ENCODE results near the gene CACNA2D3.

CACNA2D3 gene

DNA sequence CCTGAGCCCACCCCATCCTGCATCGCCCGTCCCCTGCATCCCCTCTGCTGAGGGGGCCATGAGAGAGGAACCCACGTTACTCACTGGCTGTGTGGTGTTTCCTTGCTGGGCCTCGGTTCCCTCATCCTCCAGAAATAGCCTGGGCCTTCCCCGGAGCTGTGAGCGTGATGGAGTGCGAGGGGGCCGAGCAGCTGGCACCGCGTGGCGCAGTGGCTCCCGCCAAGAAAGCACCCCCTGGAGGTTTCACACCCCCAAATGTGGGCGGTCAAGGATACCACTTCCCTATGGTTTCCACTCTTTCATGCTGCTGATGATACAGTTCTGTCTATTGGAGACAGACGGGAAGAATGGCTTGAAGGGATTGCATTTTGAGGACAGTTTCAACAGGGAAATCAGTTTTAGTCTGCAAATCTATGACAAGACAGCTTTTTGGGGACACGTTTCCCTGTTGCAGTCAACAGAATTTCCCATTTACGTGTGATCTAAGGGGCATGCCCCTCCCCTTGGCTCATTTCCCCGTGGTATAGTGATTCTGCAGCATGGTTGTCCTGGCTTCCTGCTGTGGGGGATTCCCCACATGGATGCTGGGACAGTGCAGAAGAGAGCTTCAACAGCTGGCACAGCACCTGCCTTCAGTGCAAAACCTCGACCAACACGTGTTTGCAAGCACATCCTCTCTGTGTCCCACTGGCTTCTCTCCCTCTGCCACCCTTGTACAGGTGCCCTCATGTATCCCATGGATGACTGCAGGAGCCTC is 428.0 kb downstream of the CACNA2D3 start:
- no peaks in the 10 kb centered on the region for H3K79me1 ChIP-seq (ENCODE audit: low read length)
- no CpG with 5 or more reads among the region's 19 CpGs for WGBS (ENCODE audit: extremely low coverage, insufficient coverage, low lambda C conversion rate)
- H3K18ac ChIP-seq (ENCODE audit: low read length), result no peak overlapping the region
- H2BK15ac ChIP-seq (replicated peaks; ENCODE audit: low read depth), result no peak overlapping the region
- H3K23ac ChIP-seq (ENCODE audit: low read length), result no peak overlapping the region
- no peak overlapping the region for H3K9ac ChIP-seq (ENCODE audit: low read length)
- H4K8ac ChIP-seq (ENCODE audit: low read depth, low read length), result no peak overlapping the region
- no peaks in the 10 kb centered on the region for H3K27me3 ChIP-seq (ENCODE audit: insufficient read depth, low read length, poor library complexity)
- H3K56ac ChIP-seq (ENCODE audit: low read length), result no peak overlapping the region
- no peaks in the 10 kb centered on the region for H3K4me1 ChIP-seq (ENCODE audit: control insufficient read depth, low read depth, low read length)
- H2BK5ac ChIP-seq (ENCODE audit: low read length), result no peak overlapping the region
- H3K4me3 ChIP-seq (ENCODE audit: low read length), result no peak overlapping the region
- H4K5ac ChIP-seq (ENCODE audit: low read length), result no peak overlapping the region
- no peak for DNase-seq
- no peak overlapping the region for H2BK120ac ChIP-seq (ENCODE audit: low read depth, low read length)
- no peaks in the 10 kb centered on the region for H3K36me3 ChIP-seq (ENCODE audit: control insufficient read depth, insufficient read depth, low read length)
- H3K79me2 ChIP-seq (ENCODE audit: control insufficient read depth, insufficient read depth, low read length), result no peaks in the 10 kb centered on the region
- no peak overlapping the region for H3K27ac ChIP-seq (ENCODE audit: low read depth, low read length)
- no peak overlapping the region for H3K4me2 ChIP-seq (ENCODE audit: low read length)
- H3K4ac ChIP-seq (ENCODE audit: low read depth, low read length), result no peak overlapping the region
- H2AK5ac ChIP-seq (ENCODE audit: low read length), result no peak overlapping the region

DNA sequence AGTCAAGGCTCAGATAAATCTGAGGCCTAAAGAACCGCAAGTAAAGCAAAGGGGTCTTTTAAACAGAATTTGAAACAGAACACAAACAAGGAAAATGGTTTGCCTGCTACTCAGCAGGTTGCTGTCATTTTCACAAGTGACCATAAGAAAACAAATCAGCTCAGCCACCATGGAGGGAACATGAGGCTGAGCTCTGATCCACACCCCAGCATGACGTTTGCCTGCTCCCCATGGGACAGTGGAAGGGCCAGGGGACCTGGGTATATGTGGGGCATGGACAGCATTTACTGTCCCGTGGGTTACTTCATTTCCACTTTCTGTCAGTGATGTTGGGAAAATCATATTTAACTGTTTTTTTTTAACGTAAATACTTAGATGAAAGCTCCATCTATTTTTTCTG is 434.3 kb downstream of the CACNA2D3 start:
- WGBS (ENCODE audit: extremely low coverage, insufficient coverage, low lambda C conversion rate), result no CpG with 5 or more reads among the region's 4 CpGs
- Histone ChIP-seq H2BK15ac (replicated peaks; ENCODE audit: low read depth) (no peak overlapping the region), H3K9ac (ENCODE audit: low read length) (no peak overlapping the region), H3K79me2 (ENCODE audit: control insufficient read depth, insufficient read depth, low read length) (no peaks in the 10 kb centered on the region), H3K79me1 (ENCODE audit: low read length) (no peaks in the 10 kb centered on the region), H2AK5ac (ENCODE audit: low read length) (no peak overlapping the region), H3K4me1 (ENCODE audit: control insufficient read depth, low read depth, low read length) (peaks cover 2% of the 10 kb centered on the region), H3K56ac (ENCODE audit: low read length) (no peak overlapping the region), H4K5ac (ENCODE audit: low read length) (no peak overlapping the region), H3K18ac (ENCODE audit: low read length) (no peak overlapping the region), H3K4me2 (ENCODE audit: low read length) (no peak overlapping the region), H4K8ac (ENCODE audit: low read depth, low read length) (no peak overlapping the region), H3K27me3 (ENCODE audit: insufficient read depth, low read length, poor library complexity) (no peaks in the 10 kb centered on the region), H2BK120ac (ENCODE audit: low read depth, low read length) (no peak overlapping the region), H3K36me3 (ENCODE audit: control insufficient read depth, insufficient read depth, low read length) (no peaks in the 10 kb centered on the region), H3K4ac (ENCODE audit: low read depth, low read length) (no peak overlapping the region), H2BK5ac (ENCODE audit: low read length) (no peak overlapping the region), H3K27ac (ENCODE audit: low read depth, low read length) (no peak overlapping the region), H3K23ac (ENCODE audit: low read length) (no peak overlapping the region), H3K4me3 (ENCODE audit: low read length) (no peak overlapping the region)
- no peak for DNase-seq

GRCh38 chr3:54557538-54558428 is 435.4 kb downstream of the CACNA2D3 start:
- H2BK120ac ChIP-seq (ENCODE audit: low read depth, low read length), result no peak overlapping the region
- H3K4ac ChIP-seq (ENCODE audit: low read depth, low read length), result no peak overlapping the region
- no peaks in the 10 kb centered on the region for H3K79me1 ChIP-seq (ENCODE audit: low read length)
- no peak overlapping the region for H4K8ac ChIP-seq (ENCODE audit: low read depth, low read length)
- no peaks in the 10 kb centered on the region for H3K27me3 ChIP-seq (ENCODE audit: insufficient read depth, low read length, poor library complexity)
- H4K5ac ChIP-seq (ENCODE audit: low read length), result no peak overlapping the region
- H2BK15ac ChIP-seq (replicated peaks; ENCODE audit: low read depth), result no peak overlapping the region
- H3K9ac ChIP-seq (ENCODE audit: low read length), result no peak overlapping the region
- no peaks in the 10 kb centered on the region for H3K36me3 ChIP-seq (ENCODE audit: control insufficient read depth, insufficient read depth, low read length)
- no peak overlapping the region for H3K23ac ChIP-seq (ENCODE audit: low read length)
- no peak overlapping the region for H3K56ac ChIP-seq (ENCODE audit: low read length)
- no peak overlapping the region for H2BK5ac ChIP-seq (ENCODE audit: low read length)
- no peak overlapping the region for H3K4me3 ChIP-seq (ENCODE audit: low read length)
- peaks cover 2% of the 10 kb centered on the region for H3K4me1 ChIP-seq (ENCODE audit: control insufficient read depth, low read depth, low read length)
- no peak overlapping the region for H2AK5ac ChIP-seq (ENCODE audit: low read length)
- WGBS (ENCODE audit: extremely low coverage, insufficient coverage, low lambda C conversion rate), result no CpG with 5 or more reads among the region's 12 CpGs
- H3K27ac ChIP-seq (ENCODE audit: low read depth, low read length), result no peak overlapping the region
- no peak overlapping the region for H3K4me2 ChIP-seq (ENCODE audit: low read length)
- H3K79me2 ChIP-seq (ENCODE audit: control insufficient read depth, insufficient read depth, low read length), result no peaks in the 10 kb centered on the region
- peak; percentile 33 for DNase-seq
- no peak overlapping the region for H3K18ac ChIP-seq (ENCODE audit: low read length)

DNA sequence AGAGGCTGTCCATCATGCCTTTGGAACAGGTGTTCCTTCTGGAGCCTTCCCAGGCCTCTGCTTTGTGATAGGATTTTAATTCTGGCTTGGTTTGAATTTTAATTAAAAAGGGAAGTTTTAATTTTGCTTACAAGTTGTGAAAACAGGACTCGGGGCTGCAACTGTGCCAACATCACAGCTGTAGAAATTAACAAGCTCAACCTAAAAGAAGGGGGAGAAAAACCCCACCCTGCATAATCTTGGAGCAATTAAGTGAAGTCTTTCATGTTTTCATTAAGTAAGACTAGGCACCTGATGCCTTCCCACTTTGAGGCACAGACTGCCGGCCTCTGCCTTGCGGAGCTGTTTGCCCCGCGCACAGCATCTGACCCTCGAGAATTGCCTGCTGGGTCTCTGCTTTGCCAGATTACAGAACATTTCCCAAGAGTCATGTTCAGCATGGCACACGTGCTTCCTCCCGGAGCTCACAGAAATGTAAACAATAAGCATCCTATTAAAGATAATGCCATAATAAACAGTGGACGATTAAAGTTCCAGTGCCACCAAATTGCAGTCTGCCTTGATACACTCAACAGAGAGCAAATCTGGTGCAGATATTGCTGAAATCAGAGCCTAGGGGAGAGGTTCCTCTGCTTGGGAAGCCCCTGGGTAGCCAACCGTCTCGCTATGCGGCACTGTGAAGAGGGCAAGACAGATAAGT is 441.3 kb downstream of the CACNA2D3 start:
- no peak overlapping the region for H3K4me2 ChIP-seq (ENCODE audit: low read length)
- H3K4ac ChIP-seq (ENCODE audit: low read depth, low read length), result no peak overlapping the region
- H3K27me3 ChIP-seq (ENCODE audit: insufficient read depth, low read length, poor library complexity), result no peaks in the 10 kb centered on the region
- no peak overlapping the region for H2AK5ac ChIP-seq (ENCODE audit: low read length)
- H3K79me2 ChIP-seq (ENCODE audit: control insufficient read depth, insufficient read depth, low read length), result no peaks in the 10 kb centered on the region
- H2BK120ac ChIP-seq (ENCODE audit: low read depth, low read length), result no peak overlapping the region
- DNase-seq, result no peak
- H3K79me1 ChIP-seq (ENCODE audit: low read length), result no peaks in the 10 kb centered on the region
- no peak overlapping the region for H2BK15ac ChIP-seq (replicated peaks; ENCODE audit: low read depth)
- no peak overlapping the region for H3K9ac ChIP-seq (ENCODE audit: low read length)
- no peaks in the 10 kb centered on the region for H3K4me1 ChIP-seq (ENCODE audit: control insufficient read depth, low read depth, low read length)
- H3K18ac ChIP-seq (ENCODE audit: low read length), result no peak overlapping the region
- H3K36me3 ChIP-seq (ENCODE audit: control insufficient read depth, insufficient read depth, low read length), result no peaks in the 10 kb centered on the region
- H4K8ac ChIP-seq (ENCODE audit: low read depth, low read length), result no peak overlapping the region
- no CpG with 5 or more reads among the region's 12 CpGs for WGBS (ENCODE audit: extremely low coverage, insufficient coverage, low lambda C conversion rate)
- no peak overlapping the region for H3K27ac ChIP-seq (ENCODE audit: low read depth, low read length)
- H2BK5ac ChIP-seq (ENCODE audit: low read length), result no peak overlapping the region
- H3K4me3 ChIP-seq (ENCODE audit: low read length), result no peak overlapping the region
- H4K5ac ChIP-seq (ENCODE audit: low read length), result no peak overlapping the region
- H3K23ac ChIP-seq (ENCODE audit: low read length), result no peak overlapping the region
- no peak overlapping the region for H3K56ac ChIP-seq (ENCODE audit: low read length)

DNA sequence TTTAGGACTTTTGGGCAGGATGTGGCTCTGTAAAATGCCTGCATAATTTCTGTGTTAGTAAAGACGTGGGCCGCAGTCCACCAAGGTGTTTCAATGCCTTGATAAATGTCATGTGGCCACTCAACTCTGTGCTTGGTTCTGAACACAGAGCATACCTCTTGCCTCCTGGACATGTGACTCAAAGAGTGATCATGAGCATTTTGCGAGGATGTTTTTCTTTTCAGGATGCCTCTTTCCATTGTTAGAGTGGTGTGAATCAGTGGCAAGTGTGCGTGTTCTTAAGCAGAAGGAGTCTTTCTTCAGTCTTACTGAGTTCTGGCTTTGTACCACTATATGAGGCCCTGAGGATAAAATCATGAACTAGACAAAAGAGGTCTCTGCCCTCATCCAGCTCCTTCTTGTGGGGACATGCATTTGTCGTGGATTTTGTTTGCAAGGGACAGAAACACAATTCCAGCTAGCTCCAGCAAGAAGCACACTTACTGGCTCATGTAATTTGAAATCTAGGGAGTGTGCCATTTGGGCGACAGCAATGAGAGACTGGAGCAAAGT is 442.1 kb downstream of the CACNA2D3 start:
- no peaks in the 10 kb centered on the region for H3K36me3 ChIP-seq (ENCODE audit: control insufficient read depth, insufficient read depth, low read length)
- no peak overlapping the region for H3K56ac ChIP-seq (ENCODE audit: low read length)
- H2BK15ac ChIP-seq (replicated peaks; ENCODE audit: low read depth), result no peak overlapping the region
- H2AK5ac ChIP-seq (ENCODE audit: low read length), result no peak overlapping the region
- no peaks in the 10 kb centered on the region for H3K4me1 ChIP-seq (ENCODE audit: control insufficient read depth, low read depth, low read length)
- no peak overlapping the region for H4K5ac ChIP-seq (ENCODE audit: low read length)
- H3K23ac ChIP-seq (ENCODE audit: low read length), result no peak overlapping the region
- no peak overlapping the region for H3K4me2 ChIP-seq (ENCODE audit: low read length)
- H3K79me2 ChIP-seq (ENCODE audit: control insufficient read depth, insufficient read depth, low read length), result no peaks in the 10 kb centered on the region
- no peak overlapping the region for H2BK5ac ChIP-seq (ENCODE audit: low read length)
- WGBS (ENCODE audit: extremely low coverage, insufficient coverage, low lambda C conversion rate), result no CpG with 5 or more reads among the region's 6 CpGs
- no peak overlapping the region for H4K8ac ChIP-seq (ENCODE audit: low read depth, low read length)
- no peak overlapping the region for H3K27ac ChIP-seq (ENCODE audit: low read depth, low read length)
- H3K79me1 ChIP-seq (ENCODE audit: low read length), result no peaks in the 10 kb centered on the region
- H3K18ac ChIP-seq (ENCODE audit: low read length), result no peak overlapping the region
- no peak overlapping the region for H3K4me3 ChIP-seq (ENCODE audit: low read length)
- no peak overlapping the region for H3K9ac ChIP-seq (ENCODE audit: low read length)
- H3K27me3 ChIP-seq (ENCODE audit: insufficient read depth, low read length, poor library complexity), result no peaks in the 10 kb centered on the region
- no peak overlapping the region for H2BK120ac ChIP-seq (ENCODE audit: low read depth, low read length)
- DNase-seq, result no peak
- no peak overlapping the region for H3K4ac ChIP-seq (ENCODE audit: low read depth, low read length)
